ENCODE results near the gene DTNB. TPM values are rescaled to one million over a fixed set of nuclear protein-coding genes. Genes with fewer than 3 reads are reported as not detected.
"Not testable (repeated sequence)": the region's sequence is repeated elsewhere in the genome, so short reads cannot be mapped to it uniquely, and the experiment has no call there.

The DTNB gene
- total RNA-seq, 1 experiment from 2014 or later: 2.9 TPM

GRCh38 chr2:25421289-25421688, 252.1 kb downstream of the DTNB start:
- no peak for DNase-seq (ENCODE audit: low spot score)

GRCh38 chr2:25420820-25421237, 252.5 kb downstream of the DTNB start:
- no peak for DNase-seq (ENCODE audit: low spot score)

- no peak for DNase-seq (ENCODE audit: low spot score)
These were observed 253.6 kb downstream of the DTNB start for GRCh38 chr2:25419678-25420242.

GRCh38 chr2:25418944-25419677, 254.3 kb downstream of the DTNB start:
- no peak for DNase-seq (ENCODE audit: low spot score)

- DNase-seq (ENCODE audit: low spot score): no peak
These were observed 255.5 kb downstream of the DTNB start for GRCh38 chr2:25417715-25418369.

GRCh38 chr2:25416674-25417073, 256.7 kb downstream of the DTNB start:
- DNase-seq (ENCODE audit: low spot score): no peak

- no peak for DNase-seq (ENCODE audit: low spot score)
These were observed 258.6 kb downstream of the DTNB start for GRCh38 chr2:25414781-25415180.

GRCh38 chr2:25413409-25413808, 260.0 kb downstream of the DTNB start:
- not testable (repeated sequence) for DNase-seq (ENCODE audit: low spot score)

GRCh38 chr2:25411753-25412152, 261.6 kb downstream of the DTNB start:
- DNase-seq (ENCODE audit: low spot score): no peak

GRCh38 chr2:25411281-25411680, 262.1 kb downstream of the DTNB start:
- DNase-seq (ENCODE audit: low spot score): no peak

GRCh38 chr2:25410370-25410769, 263.0 kb downstream of the DTNB start:
- no peak for DNase-seq (ENCODE audit: low spot score)

- DNase-seq (ENCODE audit: low spot score): no peak
These were observed 263.9 kb downstream of the DTNB start for GRCh38 chr2:25409468-25409867.

GRCh38 chr2:25409044-25409443, 264.3 kb downstream of the DTNB start:
- DNase-seq (ENCODE audit: low spot score): no peak

- DNase-seq (ENCODE audit: low spot score): no peak
These were observed 267.6 kb downstream of the DTNB start for GRCh38 chr2:25405611-25406295.

- not testable (repeated sequence) for DNase-seq (ENCODE audit: low spot score)
These were observed 270.1 kb downstream of the DTNB start for GRCh38 chr2:25403120-25403760.

GRCh38 chr2:25402477-25402876, 270.9 kb downstream of the DTNB start:
- no peak for DNase-seq (ENCODE audit: low spot score)

GRCh38 chr2:25401307-25402026, 271.9 kb downstream of the DTNB start:
- no peak for DNase-seq (ENCODE audit: low spot score)

GRCh38 chr2:25400576-25401216, 272.7 kb downstream of the DTNB start:
- no peak for DNase-seq (ENCODE audit: low spot score)

- DNase-seq (ENCODE audit: low spot score): no peak
These were observed 273.2 kb downstream of the DTNB start for GRCh38 chr2:25400169-25400568.

GRCh38 chr2:25398534-25398933, 274.8 kb downstream of the DTNB start:
- no peak for DNase-seq (ENCODE audit: low spot score)

- DNase-seq (ENCODE audit: low spot score): no peak
These were observed 275.6 kb downstream of the DTNB start for GRCh38 chr2:25397777-25398176.

All from HT-29 (cell line).